Karpas-422 (cell line): ENCODE results near the gene SORCS2. TPM values are rescaled to one million over a fixed set of nuclear protein-coding genes. Genes with fewer than 3 reads are reported as not detected.

Source experiments
- DNase-seq: peaks from one replicate; pipeline ENCODE4 v3.0.0-alpha.2; 2015
- H2AFZ ChIP-seq: fragments of 200-600 bp; sonication (generic); 2 replicates; pipeline ENCODE4 v1.6.1; 2014; ENCODE audit warnings: antibody characterized with exemption, low read length, mixed read lengths
- H3K27ac ChIP-seq: fragments of 200-600 bp; sonication (generic); 2 replicates; pipeline ENCODE4 v1.5.1; 2014; ENCODE audit warnings: mild to moderate bottlenecking, low read length, moderate library complexity
- H3K27me3 ChIP-seq: fragments of 200-600 bp; sonication (generic); 2 replicates; pipeline ENCODE4 v1.6.1; 2014; ENCODE audit warnings: low read length, mixed read lengths
- H3K36me3 ChIP-seq: fragments of 200-600 bp; sonication (generic); 2 replicates; pipeline ENCODE4 v1.6.1; 2014; ENCODE audit warnings: low read length, mixed read lengths; ENCODE audit not compliant: insufficient read depth
- H3K4me1 ChIP-seq: fragments of 200-600 bp; sonication (generic); 2 replicates; pipeline ENCODE4 v1.6.1; 2014; ENCODE audit warnings: mild to moderate bottlenecking, low read length, mixed read lengths
- H3K4me2 ChIP-seq: fragments of 200-600 bp; sonication (generic); 2 replicates; pipeline ENCODE4 v1.6.1; 2014; ENCODE audit warnings: low read length, low read depth, mild to moderate bottlenecking; ENCODE audit not compliant: poor library complexity, severe bottlenecking
- H3K4me3 ChIP-seq: fragments of 200-600 bp; sonication (generic); 2 replicates; pipeline ENCODE4 v1.5.1; 2014; ENCODE audit warnings: mild to moderate bottlenecking, antibody characterized with exemption, low read length, mixed read lengths
- H3K79me2 ChIP-seq: fragments of 200-600 bp; sonication (generic); 2 replicates; pipeline ENCODE4 v1.6.1; 2014; ENCODE audit warnings: mild to moderate bottlenecking, low read length, mixed read lengths
- H3K9ac ChIP-seq: fragments of 200-600 bp; sonication (generic); 2 replicates; pipeline ENCODE4 v1.6.0; 2014; ENCODE audit warnings: low read length
- H3K9me2 ChIP-seq: fragments of 200-600 bp; sonication (generic), shearing (Covaris generic); replicated peaks from 2 replicates; pipeline ENCODE4 v1.6.0; 2014; ENCODE audit warnings: mild to moderate bottlenecking, low read length, moderate library complexity; ENCODE audit not compliant: insufficient read depth
- H3K9me3 ChIP-seq: fragments of 300-700, 200-600 bp; sonication (generic); 2 replicates; pipeline ENCODE4 v1.6.1; 2014; ENCODE audit warnings: low read length, mixed read lengths
- H4K20me1 ChIP-seq: fragments of 200-600 bp; sonication (generic); 2 replicates; pipeline ENCODE4 v1.6.1; 2014; ENCODE audit warnings: mild to moderate bottlenecking, antibody characterized with exemption, low read length, low read depth; ENCODE audit not compliant: insufficient read depth
- total RNA-seq: library from RNA; depleted of rRNA; stranded (reverse); fragments of >200 nt; shearing (Covaris generic); gene quantifications from 2 replicates; pipeline ENCODE4 v1.2.3, GENCODE V29; 2014; ENCODE audit warnings: low replicate concordance

SORCS2 gene
- total RNA-seq, 1 experiment from 2014 or later, result not detected

- Histone ChIP-seq H3K9me2 (no peaks in the 10 kb centered on the region), H2AFZ (no peak overlapping the region), H3K79me2 (no peaks in the 10 kb centered on the region), H3K4me3 (no peak overlapping the region), H3K4me1 (no peaks in the 10 kb centered on the region), H3K9ac (no peak overlapping the region), H4K20me1 (no peaks in the 10 kb centered on the region), H3K9me3 (no peaks in the 10 kb centered on the region), H3K4me2 (no peak overlapping the region), H3K36me3 (no peaks in the 10 kb centered on the region), H3K27me3 (no peaks in the 10 kb centered on the region), H3K27ac (no peak overlapping the region)
- no peak for DNase-seq
Measured at GRCh38 chr4:7652006-7652405, 459.7 kb downstream of the SORCS2 start.

DNA sequence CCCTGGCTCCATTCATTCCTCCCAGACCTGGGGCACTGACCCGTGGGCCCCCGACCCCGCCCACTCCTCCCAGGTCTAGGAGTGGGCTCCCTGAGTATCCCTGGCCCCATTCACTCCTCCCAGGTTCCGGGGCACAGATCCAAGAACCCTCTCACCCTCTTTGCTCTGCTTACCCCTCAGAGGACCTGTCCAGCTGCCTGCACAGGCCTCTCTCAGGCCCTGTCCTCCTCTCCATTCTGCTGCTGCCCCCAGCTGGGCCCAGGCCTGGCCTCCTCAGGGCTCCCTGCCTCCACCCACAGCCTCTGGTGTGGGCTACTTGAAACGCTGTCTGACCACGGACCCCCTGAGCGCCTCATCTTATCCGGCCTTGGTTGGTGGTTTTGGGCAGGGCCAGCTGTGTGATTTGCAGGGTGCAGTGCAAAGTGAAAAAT, 460.1 kb downstream of the SORCS2 start:
- no peaks in the 10 kb centered on the region for H3K9me3 ChIP-seq
- H3K36me3 ChIP-seq, result no peaks in the 10 kb centered on the region
- H3K9ac ChIP-seq, result no peak overlapping the region
- H3K4me2 ChIP-seq, result no peak overlapping the region
- no peak overlapping the region for H2AFZ ChIP-seq
- no peaks in the 10 kb centered on the region for H3K4me1 ChIP-seq
- H3K4me3 ChIP-seq, result no peak overlapping the region
- H3K27ac ChIP-seq, result no peak overlapping the region
- H3K27me3 ChIP-seq, result no peaks in the 10 kb centered on the region
- H4K20me1 ChIP-seq, result no peaks in the 10 kb centered on the region
- DNase-seq, result no peak
- H3K79me2 ChIP-seq, result no peaks in the 10 kb centered on the region
- no peaks in the 10 kb centered on the region for H3K9me2 ChIP-seq

- Histone ChIP-seq H3K79me2 (no peaks in the 10 kb centered on the region), H2AFZ (no peak overlapping the region), H3K27me3 (no peaks in the 10 kb centered on the region), H3K4me3 (no peak overlapping the region), H3K9ac (no peak overlapping the region), H4K20me1 (no peaks in the 10 kb centered on the region), H3K4me1 (no peaks in the 10 kb centered on the region), H3K9me2 (no peaks in the 10 kb centered on the region), H3K9me3 (no peaks in the 10 kb centered on the region), H3K36me3 (no peaks in the 10 kb centered on the region), H3K4me2 (no peak overlapping the region), H3K27ac (no peak overlapping the region)
- no peak for DNase-seq
Measured at GRCh38 chr4:7652906-7653305, 460.6 kb downstream of the SORCS2 start.

DNA sequence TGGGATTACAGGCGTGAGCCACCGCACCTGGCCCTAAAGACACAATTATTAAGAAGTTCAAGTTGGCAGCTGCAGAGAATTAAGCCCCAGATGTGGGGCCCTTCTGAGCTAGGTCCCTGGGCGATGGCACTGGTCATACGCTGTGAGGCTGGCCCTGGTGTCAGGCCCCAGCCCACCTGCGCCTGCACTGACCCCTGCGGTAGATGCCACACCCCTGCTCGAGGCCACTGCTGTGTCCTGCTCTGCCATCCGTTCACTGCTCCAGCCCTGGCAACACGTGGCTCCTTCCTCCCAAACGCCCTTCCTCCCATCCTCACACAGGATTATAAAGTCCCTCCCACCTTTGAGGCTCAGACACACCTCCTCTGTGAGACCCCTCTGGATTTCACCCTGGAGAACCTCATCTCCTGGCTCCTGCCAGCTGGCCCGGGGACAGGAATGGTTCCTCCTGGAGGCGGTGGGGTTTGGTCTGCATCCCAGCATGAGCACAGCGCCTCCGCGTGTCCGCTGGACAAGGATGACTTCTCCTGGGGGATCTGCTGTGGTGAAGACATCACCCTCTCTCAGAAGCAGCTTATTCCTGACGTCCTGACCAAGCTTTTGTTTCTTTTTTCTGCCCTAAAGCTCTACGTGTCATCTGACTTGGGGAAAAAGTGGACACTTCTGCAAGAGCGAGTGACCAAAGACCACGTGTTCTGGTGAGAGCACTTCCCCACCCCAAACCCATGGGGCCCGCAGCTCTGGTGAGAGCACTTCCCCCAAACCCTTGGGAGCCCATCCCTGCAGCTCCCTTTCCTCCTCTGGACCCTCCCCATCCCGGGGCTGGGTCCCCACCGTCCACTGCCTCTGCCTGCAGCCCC, 461.4 kb downstream of the SORCS2 start:
- H3K4me3 ChIP-seq, result no peak overlapping the region
- H3K27ac ChIP-seq, result no peak overlapping the region
- H3K27me3 ChIP-seq, result no peaks in the 10 kb centered on the region
- no peaks in the 10 kb centered on the region for H3K36me3 ChIP-seq
- no peak overlapping the region for H3K9ac ChIP-seq
- H2AFZ ChIP-seq, result no peak overlapping the region
- no peaks in the 10 kb centered on the region for H3K9me2 ChIP-seq
- H3K9me3 ChIP-seq, result no peaks in the 10 kb centered on the region
- no peaks in the 10 kb centered on the region for H3K79me2 ChIP-seq
- no peaks in the 10 kb centered on the region for H3K4me1 ChIP-seq
- H4K20me1 ChIP-seq, result no peaks in the 10 kb centered on the region
- DNase-seq, result no peak
- no peak overlapping the region for H3K4me2 ChIP-seq

DNA sequence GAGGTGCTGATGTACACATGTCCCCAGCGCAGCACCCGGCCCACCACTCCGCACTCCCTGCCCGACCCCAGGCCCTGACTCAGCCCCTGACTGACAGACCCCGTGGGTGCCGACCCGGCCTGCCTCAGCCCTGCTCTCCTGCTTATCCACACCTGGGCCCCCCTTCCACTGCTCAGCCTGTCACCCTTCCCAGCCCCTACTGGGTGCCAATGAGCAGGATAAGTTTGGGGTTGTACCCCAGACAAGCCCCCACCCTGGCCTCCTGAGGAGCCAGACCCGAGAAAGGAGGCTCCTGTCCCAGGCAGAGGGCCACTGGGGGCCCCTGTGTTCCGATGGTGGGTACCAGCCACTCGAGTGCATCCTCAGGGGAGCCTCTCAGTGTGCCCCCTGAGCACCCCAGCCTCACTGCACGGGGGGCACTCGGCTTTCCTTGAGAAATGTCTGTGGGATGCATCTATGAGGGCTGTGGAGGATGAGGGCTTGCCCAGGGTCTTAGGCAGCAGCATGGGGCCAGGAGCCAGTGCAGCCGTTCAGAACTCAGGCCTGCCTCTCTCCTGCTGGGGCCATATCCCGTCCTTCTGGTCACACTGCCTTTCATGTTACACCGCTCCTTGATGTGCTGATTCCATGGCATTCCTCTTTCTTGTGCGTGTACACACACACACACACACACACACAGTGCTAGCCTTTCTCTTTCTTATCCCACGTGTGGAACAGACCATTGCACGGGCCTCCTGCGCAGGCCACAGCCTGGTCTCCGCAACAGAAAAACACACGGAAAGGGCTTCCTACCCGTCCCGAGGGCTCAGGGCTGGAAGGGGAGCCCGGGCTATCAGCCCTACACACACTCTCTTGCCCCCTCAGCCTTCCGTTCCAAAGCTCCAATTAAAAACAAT, 462.5 kb downstream of the SORCS2 start:
- Histone ChIP-seq H2AFZ (no peak overlapping the region), H3K27me3 (no peaks in the 10 kb centered on the region), H3K4me1 (no peaks in the 10 kb centered on the region)

DNA sequence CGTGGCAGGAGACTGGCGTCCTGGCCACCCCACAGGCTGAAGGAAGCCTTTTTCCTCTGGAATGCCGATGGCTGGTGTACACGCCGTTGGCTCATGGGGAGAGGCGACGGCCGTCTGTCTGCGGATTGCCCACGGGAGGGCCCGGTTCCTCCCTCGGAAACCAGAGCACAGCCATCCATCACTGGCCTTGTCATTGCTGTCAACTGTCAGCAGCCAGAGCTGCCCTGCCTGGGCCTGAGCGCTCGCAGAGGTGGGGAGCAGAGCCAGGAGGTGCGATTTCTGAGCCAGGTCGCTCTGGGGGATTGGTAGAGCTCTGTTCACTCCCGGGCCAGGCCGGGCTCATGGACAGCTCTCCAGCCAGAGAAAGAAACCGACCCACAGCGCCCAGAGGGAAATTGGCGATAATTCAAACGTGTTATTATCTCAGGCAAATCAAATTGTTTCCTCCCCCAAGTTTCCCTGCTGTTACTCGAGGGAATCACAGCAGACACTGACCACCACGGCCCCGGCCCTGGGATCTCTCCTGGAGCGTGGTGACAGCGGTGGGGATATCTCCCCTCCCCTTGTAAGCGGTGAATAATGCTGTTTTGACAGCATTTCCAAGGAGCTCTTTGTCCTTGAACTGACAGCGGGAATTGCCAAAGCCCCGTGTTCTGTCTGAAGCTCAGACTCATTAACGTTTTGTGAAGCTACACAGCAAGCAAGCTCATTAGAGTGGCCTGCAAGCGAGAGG, 463.3 kb downstream of the SORCS2 start:
- no peaks in the 10 kb centered on the region for H3K27me3 ChIP-seq
- H3K9me2 ChIP-seq, result no peaks in the 10 kb centered on the region
- DNase-seq, result no peak
- H3K4me2 ChIP-seq, result no peak overlapping the region
- no peak overlapping the region for H2AFZ ChIP-seq
- no peak overlapping the region for H3K4me3 ChIP-seq
- H3K36me3 ChIP-seq, result no peaks in the 10 kb centered on the region
- no peaks in the 10 kb centered on the region for H4K20me1 ChIP-seq
- no peaks in the 10 kb centered on the region for H3K9me3 ChIP-seq
- H3K4me1 ChIP-seq, result no peaks in the 10 kb centered on the region
- no peak overlapping the region for H3K9ac ChIP-seq
- H3K27ac ChIP-seq, result no peak overlapping the region
- no peaks in the 10 kb centered on the region for H3K79me2 ChIP-seq

More for the DNA sequence above, 462.5 kb downstream of the SORCS2 start:
- Histone ChIP-seq H3K36me3 (no peaks in the 10 kb centered on the region), H3K9me2 (no peaks in the 10 kb centered on the region), H3K4me2 (no peak overlapping the region), H3K4me3 (no peak overlapping the region), H3K27ac (no peak overlapping the region), H3K9ac (no peak overlapping the region), H3K9me3 (no peaks in the 10 kb centered on the region), H4K20me1 (no peaks in the 10 kb centered on the region), H3K79me2 (no peaks in the 10 kb centered on the region)
- DNase-seq, result no peak

- Histone ChIP-seq H3K36me3 (no peaks in the 10 kb centered on the region), H3K27ac (no peak overlapping the region), H3K4me1 (no peaks in the 10 kb centered on the region), H3K9ac (no peak overlapping the region), H3K9me3 (no peaks in the 10 kb centered on the region), H2AFZ (no peak overlapping the region), H4K20me1 (no peaks in the 10 kb centered on the region), H3K9me2 (no peaks in the 10 kb centered on the region), H3K79me2 (no peaks in the 10 kb centered on the region), H3K4me3 (no peak overlapping the region), H3K27me3 (no peaks in the 10 kb centered on the region), H3K4me2 (no peak overlapping the region)
- DNase-seq, result no peak
Measured at GRCh38 chr4:7656244-7656800, 464.0 kb downstream of the SORCS2 start.
